SIG-M5 treated with dmso at 0.1 percent for 504 hours (cell line): ENCODE data around the gene FMN1.

Experiments used
- DNase-seq: peaks from one replicate; lab custom pipeline; 2025; ENCODE audit not compliant: unreplicated experiment; lab: John Stamatoyannopoulos, UW

Gene FMN1

DNA sequence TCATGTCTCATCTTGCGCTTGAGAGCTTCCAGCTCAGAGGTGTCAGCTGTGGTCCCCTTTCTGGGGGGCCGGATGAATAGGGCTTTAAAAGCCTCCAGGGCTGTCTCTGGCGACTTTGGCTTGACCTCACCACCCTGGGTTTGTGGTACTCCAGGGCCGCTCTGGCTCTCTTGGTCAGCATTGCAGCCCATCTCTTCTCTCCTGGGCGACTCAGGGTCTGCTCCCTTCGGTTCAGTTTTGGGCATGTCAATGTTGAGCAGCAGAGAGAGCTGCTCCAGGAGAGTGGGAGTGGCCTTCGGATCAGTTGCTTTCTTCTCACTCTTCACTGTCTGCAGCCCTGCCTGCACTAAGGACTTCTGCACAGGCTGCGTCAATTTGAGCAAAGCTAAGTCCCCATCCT is 127.9 kb downstream of the FMN1 start:
- DNase-seq: no peak

GRCh38 chr15:33064878-33065277 is 129.6 kb downstream of the FMN1 start:
- no peak for DNase-seq

- no peak for DNase-seq
Measured at GRCh38 chr15:33059184-33059583, 135.3 kb downstream of the FMN1 start.

DNA sequence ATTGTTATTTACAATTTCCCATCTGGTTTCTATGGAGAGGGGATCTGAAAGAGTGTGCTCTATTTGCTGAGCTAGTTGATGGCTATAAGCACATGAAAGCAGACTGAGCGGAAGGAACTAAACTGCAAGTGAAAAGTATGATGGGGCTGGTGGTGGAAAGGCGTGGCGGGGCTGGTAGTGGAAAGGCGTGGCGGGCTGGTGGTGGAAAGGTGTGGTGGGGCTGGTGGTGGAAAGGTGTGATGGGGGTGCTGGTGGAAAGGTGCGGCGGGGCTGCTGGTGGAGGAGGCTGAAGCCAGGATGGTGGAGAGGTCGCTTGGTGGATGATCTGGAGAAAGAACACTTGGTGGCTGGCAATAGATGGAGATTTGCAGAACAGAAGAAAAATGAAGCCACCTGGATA is 136.7 kb downstream of the FMN1 start:
- DNase-seq: no peak

- DNase-seq: no peak
Measured at GRCh38 chr15:33055962-33056361, 138.6 kb downstream of the FMN1 start.

DNA sequence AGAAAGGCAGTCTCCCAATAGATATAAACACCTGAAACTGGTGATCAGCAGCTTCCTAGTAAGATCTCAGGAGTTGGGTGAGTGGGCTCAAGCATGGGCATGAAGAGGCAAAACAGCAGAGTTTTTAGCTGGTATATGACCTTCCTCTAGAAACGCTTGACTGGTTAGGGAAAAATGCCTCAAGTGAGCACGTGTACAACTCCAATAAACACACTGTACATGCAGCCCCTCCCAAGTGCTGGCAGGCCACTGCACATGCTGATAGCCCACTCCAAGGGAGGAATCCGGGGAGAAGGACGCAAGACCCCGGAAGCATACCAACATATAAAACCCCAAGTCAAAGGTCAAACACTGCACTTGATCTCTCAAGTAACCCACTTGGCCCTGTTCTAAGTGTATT is 143.0 kb downstream of the FMN1 start:
- no peak for DNase-seq

DNA sequence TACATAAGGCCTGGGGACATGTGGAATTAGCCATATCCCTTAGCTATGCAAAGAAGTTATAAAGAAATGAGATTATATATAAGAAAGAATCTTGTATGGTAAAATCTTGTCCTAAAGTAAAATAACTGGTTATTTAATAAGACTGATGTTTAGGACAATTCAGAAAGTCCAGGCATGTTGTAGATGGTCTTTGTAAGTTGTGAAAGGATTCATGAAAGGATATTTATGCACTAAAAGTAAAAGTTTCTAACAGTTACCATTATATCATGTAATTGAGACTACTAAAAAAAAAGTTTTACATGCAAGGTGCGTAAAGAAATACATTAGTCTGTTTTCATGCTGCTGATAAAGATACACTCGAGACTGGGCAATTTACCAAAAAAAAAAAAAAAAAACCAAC is 146.3 kb downstream of the FMN1 start:
- no peak for DNase-seq

- no peak for DNase-seq
Measured at GRCh38 chr15:33047077-33047476, 147.4 kb downstream of the FMN1 start.

DNA sequence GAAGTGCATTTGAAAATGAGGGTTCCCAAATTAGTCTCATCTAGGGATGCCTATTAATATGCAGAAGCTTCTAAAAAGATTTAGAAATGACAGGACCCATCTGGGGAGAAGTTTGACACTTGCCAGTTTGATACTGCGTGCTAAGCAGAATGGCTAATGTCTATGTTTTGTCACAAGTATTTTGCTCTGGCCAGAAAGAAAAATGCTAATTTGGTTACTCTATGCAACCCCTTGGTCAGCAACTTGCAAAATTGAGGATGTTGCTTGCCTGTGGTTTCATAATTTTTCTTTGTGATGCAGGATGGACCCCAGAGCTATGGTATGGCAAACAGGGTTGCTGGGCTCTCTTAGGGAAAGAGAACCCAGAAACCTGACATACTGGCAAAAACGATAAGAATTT is 148.2 kb downstream of the FMN1 start:
- DNase-seq: no peak

- DNase-seq: no peak
Measured at GRCh38 chr15:33045066-33045810, 149.3 kb downstream of the FMN1 start.

DNA sequence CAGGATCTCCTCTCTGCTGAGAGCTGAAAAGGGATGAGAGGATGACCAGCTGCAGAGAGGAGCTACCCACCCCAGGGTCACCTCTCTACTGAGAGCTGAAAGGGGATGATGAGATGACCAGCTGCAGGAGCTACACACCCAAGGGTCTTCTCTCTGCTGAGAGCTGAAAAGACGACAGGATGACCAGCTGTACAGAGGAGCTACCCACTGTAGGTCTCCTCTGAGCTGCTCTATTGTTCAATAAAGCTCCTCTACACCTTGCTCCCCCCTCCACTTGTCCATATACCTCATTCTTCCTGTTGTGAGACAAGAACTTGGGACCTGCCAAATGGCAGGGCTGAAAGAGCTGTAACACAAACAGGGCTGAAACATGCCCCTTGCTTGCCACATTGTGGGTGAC is 149.9 kb downstream of the FMN1 start:
- DNase-seq: no peak

GRCh38 chr15:33043636-33044035 is 150.9 kb downstream of the FMN1 start:
- no peak for DNase-seq

GRCh38 chr15:33040496-33040895 is 154.0 kb downstream of the FMN1 start:
- no peak for DNase-seq

DNA sequence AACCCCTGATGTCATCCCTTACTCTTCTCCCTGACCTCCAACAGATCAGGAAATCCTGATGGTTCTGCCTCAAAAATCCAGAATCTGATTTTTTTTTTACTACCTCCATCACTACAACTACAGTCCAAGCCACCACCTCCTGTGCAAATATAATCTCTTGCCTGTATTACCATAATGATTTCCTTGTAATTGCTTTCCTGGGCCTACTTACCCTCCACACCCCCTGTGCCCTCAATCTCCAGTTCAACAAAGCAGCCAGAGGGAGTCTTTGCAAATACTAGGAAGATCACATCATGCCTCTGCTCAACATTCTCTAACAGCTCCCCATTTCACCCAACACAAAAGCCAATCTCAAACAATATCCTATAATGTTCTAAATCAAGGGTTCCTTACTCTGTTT is 159.9 kb downstream of the FMN1 start:
- no peak for DNase-seq

DNA sequence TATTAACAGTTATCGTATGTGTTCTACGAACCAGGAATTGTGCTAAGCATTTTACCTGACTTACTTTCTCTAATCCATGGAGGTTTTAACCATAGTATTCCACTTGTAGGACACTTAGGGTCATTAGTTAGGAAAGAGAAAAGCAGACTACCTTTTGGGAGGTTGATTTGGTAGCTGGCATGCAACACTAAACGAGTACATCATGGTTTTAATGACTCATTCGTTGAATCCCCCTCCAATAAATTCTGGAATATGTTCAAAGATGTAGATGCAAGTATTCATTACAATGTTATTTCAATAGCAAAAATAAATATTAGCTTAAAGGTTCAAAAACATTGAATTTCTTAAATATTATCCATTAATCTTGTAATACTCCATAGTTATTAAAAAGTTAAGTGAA is 162.5 kb downstream of the FMN1 start:
- no peak for DNase-seq

DNA sequence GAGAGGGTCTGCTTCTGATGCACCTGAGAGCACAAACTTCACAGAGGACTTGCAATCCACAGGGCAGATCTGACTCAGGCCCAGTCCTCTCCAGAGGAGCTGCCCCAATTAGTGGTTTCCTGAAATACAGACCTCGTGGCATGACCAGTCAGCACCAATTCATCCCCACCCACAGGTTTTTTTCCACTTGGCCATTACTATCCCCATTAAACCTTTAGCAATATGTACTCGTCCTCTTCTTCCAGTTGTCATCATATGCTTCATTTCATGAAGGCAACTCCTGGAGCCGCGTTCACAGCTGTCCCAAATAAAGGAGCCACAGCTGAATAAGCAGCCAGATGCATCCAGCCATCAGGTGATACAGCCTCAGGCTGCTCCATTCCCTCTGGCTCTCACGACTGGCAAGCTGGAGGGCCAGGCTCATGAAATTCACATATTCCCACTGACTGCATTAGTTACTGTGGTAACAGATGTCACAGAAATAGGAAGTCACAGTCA is 163.1 kb downstream of the FMN1 start:
- no peak for DNase-seq

GRCh38 chr15:33030315-33030714 is 164.2 kb downstream of the FMN1 start:
- DNase-seq: no peak

DNA sequence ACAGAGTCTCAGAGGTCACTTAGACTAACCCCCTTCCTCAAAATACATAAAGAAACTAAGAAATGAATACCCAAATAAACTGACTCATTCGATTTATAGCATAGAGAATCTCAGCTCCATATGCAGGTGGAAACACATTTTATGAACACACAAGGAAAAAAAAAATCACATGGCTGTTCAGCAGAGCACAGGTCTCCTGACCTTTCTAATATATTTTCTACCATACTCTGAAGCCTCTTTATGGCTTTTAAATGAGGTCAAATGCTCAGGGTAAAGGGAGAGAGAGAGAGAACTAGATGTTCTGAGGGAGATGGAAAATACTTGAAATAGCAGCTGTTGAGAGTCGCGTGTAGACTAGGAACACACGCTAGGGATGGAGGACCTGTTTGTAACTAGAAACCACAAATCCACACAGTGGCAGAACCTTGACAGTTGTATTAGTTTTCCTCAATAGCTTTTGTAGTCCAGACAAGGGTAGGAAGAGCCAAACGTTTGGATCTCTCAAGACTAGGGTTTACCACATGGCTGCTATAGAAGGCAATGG is 165.3 kb downstream of the FMN1 start:
- no peak for DNase-seq

DNA sequence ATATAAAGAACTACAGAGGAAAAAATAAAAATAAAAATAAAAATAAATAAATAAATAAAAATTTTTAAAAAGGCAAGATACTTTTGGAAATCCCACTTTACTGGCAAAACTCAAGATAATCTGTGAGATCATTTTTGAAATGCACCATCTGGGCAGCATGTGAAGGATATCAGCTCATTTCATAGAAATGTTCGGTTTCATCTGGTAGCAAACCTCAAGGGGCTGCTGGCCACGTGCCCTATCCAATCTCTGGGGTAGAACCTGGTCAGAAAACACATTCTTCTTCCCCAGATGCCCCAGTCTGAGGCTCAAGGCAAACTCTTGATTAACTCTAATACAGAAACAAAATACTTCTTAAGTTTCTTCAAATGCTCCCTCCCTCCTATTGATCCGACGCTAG is 166.0 kb downstream of the FMN1 start:
- DNase-seq: no peak

- DNase-seq: no peak
Measured at GRCh38 chr15:33027306-33028035, 167.0 kb downstream of the FMN1 start.

GRCh38 chr15:33026614-33027013 is 167.9 kb downstream of the FMN1 start:
- no peak for DNase-seq

- DNase-seq: no peak
Measured at GRCh38 chr15:33022629-33023028, 171.9 kb downstream of the FMN1 start.
